SU-DHL-6 (cell line): Measurements from ENCODE around the gene ANKRD39.

Source experiments
- H2AFZ ChIP-seq: fragments of 200-600 bp; sonication (generic); 2 replicates; pipeline ENCODE4 v1.6.1; 2014; ENCODE audit warnings: low read depth, mild to moderate bottlenecking, moderate library complexity, mixed read lengths, antibody characterized with exemption, low read length; ENCODE audit not compliant: severe bottlenecking
- H3F3A ChIP-seq: fragments of 200-600 bp; shearing (Covaris generic); 2 replicates; pipeline ENCODE4 v1.6.0; 2016; ENCODE audit warnings: antibody characterized with exemption, mild to moderate bottlenecking; ENCODE audit not compliant: insufficient read depth
- H3K27ac ChIP-seq: fragments of 200-600 bp; sonication (generic); 2 replicates; pipeline ENCODE4 v1.5.1; 2016; ENCODE audit warnings: low read depth, mild to moderate bottlenecking, low read length, moderate library complexity, mixed read lengths
- H3K27me3 ChIP-seq: fragments of 200-600 bp; sonication (generic), shearing (Covaris generic); 2 replicates; pipeline ENCODE4 v1.6.0; 2014; ENCODE audit warnings: mild to moderate bottlenecking, low read length
- H3K36me3 ChIP-seq: fragments of 200-600 bp; sonication (generic); 2 replicates; pipeline ENCODE4 v1.6.1; 2014; ENCODE audit warnings: mild to moderate bottlenecking, low read length, mixed read lengths
- H3K4me2 ChIP-seq: fragments of 300-600, 200-600 bp; shearing (Covaris generic), sonication (generic); 2 replicates; pipeline ENCODE4 v1.6.0; 2014; ENCODE audit warnings: low read length, low read depth, mild to moderate bottlenecking; ENCODE audit not compliant: poor library complexity, severe bottlenecking
- H3K4me3 ChIP-seq: fragments of 200-600 bp; sonication (generic); 2 replicates; pipeline ENCODE4 v1.5.1; 2014; ENCODE audit warnings: antibody characterized with exemption, low read length, mild to moderate bottlenecking, mixed read lengths; ENCODE audit not compliant: insufficient read depth, poor library complexity, severe bottlenecking
- H3K79me2 ChIP-seq: fragments of 200-600 bp; sonication (generic); 2 replicates; pipeline ENCODE4 v1.6.1; 2014; ENCODE audit warnings: mild to moderate bottlenecking, low read length, moderate library complexity; ENCODE audit not compliant: insufficient read depth
- H3K9ac ChIP-seq: fragments of 200-600 bp; sonication (generic); 2 replicates; pipeline ENCODE4 v1.7.0; 2014; ENCODE audit warnings: mild to moderate bottlenecking, low read length
- H3K9me2 ChIP-seq: fragments of 200-600 bp; sonication (generic); replicated peaks from 2 replicates; pipeline ENCODE4 v1.6.1; 2014; ENCODE audit warnings: low read length; ENCODE audit not compliant: insufficient read depth
- H3K9me3 ChIP-seq: fragments of 200-600 bp; sonication (generic); 2 replicates; pipeline ENCODE4 v1.6.1; 2014; ENCODE audit warnings: low read length, mixed read lengths; ENCODE audit not compliant: insufficient read depth
- H4K20me1 ChIP-seq: fragments of 200-600 bp; sonication (generic); 2 replicates; pipeline ENCODE4 v1.6.1; 2014; ENCODE audit warnings: low read depth, mild to moderate bottlenecking, antibody characterized with exemption, low read length, moderate library complexity, mixed read lengths
- CTCF ChIP-seq: fragments of 200-600 bp; sonication (generic); IDR thresholded peaks from one replicate; pipeline ENCODE4 v1.5.1; 2017; ENCODE audit warnings: antibody characterized with exemption, mild to moderate bottlenecking, low read length, moderate library complexity; ENCODE audit not compliant: insufficient read depth, poor library complexity, severe bottlenecking
- EZH2phosphoT487 ChIP-seq: fragments of 200-600 bp; sonication (generic), shearing (Covaris generic); conservative IDR thresholded peaks from 2 replicates; pipeline ENCODE4 v1.6.1; 2018; ENCODE audit warnings: mild to moderate bottlenecking, antibody characterized with exemption, low read length, moderate library complexity, mixed read lengths

The ANKRD39 gene, protein sequence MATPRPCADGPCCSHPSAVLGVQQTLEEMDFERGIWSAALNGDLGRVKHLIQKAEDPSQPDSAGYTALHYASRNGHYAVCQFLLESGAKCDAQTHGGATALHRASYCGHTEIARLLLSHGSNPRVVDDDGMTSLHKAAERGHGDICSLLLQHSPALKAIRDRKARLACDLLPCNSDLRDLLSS

GRCh38 chr2:96857667-96858372 lies at the start of gene ANKRD39:
Gene ANKRD39 (minus strand): TSS chr2:96858016. CDS start chr2:96857987, 29 bp downstream.
- H3K27me3 ChIP-seq: no peaks in the 10 kb centered on the region
- H3K9ac ChIP-seq: peak within 1 kb of the TSS; percentile 79
- peak within 1 kb of the TSS; percentile 72 for H3K4me3 ChIP-seq
- H3K9me3 ChIP-seq: no peaks in the 10 kb centered on the region
- H3K4me2 ChIP-seq: peak within 1 kb of the TSS; percentile 78
- H3K36me3 ChIP-seq: no peaks in the 10 kb centered on the region
- H4K20me1 ChIP-seq: no peaks in the 10 kb centered on the region
- no peaks in the 10 kb centered on the region for H3K9me2 ChIP-seq
- H3F3A ChIP-seq: no peaks in the 10 kb centered on the region
- H2AFZ ChIP-seq: peak within 1 kb of the TSS; percentile 87
- peak within 1 kb of the TSS; percentile 67 for H3K27ac ChIP-seq
- peaks cover 6% of the 10 kb centered on the region; the same call in 1 of the 2 replicates for H3K79me2 ChIP-seq
- TF ChIP-seq CTCF: peak; percentile 81
- no peak for TF ChIP-seq EZH2phosphoT487

GRCh38 chr2:96906729-96907114 lies 48.9 kb upstream of the ANKRD39 start:
- Histone ChIP-seq H3K4me3 (no peak overlapping the region), H3K9me3 (no peaks in the 10 kb centered on the region), H3K27me3 (no peaks in the 10 kb centered on the region), H3K9me2 (no peaks in the 10 kb centered on the region), H2AFZ (no peak overlapping the region), H3F3A (no peaks in the 10 kb centered on the region), H4K20me1 (no peaks in the 10 kb centered on the region), H3K4me2 (no peak overlapping the region), H3K36me3 (no peaks in the 10 kb centered on the region), H3K79me2 (no peaks in the 10 kb centered on the region), H3K27ac (no peak overlapping the region), H3K9ac (no peak overlapping the region)
- TF ChIP-seq CTCF (no peak), EZH2phosphoT487 (no peak)

DNA sequence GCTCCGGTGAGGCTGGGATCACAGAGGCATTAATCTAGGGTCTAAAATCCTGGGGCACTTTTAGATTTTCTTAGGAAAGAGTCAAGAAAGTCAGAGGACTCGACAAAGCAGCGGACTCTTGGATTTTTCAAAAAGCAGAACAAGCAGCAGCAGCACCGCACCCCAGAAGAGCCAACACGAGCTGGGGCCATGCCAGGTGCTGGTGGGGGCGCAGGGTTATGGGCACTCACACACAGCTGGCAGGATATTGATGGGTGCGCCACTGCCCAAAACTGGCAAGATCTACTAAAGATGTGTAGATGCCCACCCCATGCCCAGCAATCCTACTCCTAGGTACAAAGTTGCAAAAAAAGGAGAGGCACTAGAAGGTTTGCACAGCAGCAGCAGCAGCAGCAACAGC lies 46.0 kb upstream of the ANKRD39 start:
- Histone ChIP-seq H3K9me3 (no peaks in the 10 kb centered on the region), H3F3A (no peaks in the 10 kb centered on the region), H3K4me2 (no peak overlapping the region), H3K9ac (no peak overlapping the region), H3K79me2 (no peaks in the 10 kb centered on the region), H3K9me2 (no peaks in the 10 kb centered on the region), H4K20me1 (no peaks in the 10 kb centered on the region), H2AFZ (no peak overlapping the region), H3K27me3 (no peaks in the 10 kb centered on the region), H3K36me3 (no peaks in the 10 kb centered on the region), H3K4me3 (no peak overlapping the region), H3K27ac (no peak overlapping the region)
- no peak for TF ChIP-seq EZH2phosphoT487
- no peak for TF ChIP-seq CTCF
